NCI-H1436 (cell line): ENCODE measurements around the gene QRICH2.
"Not testable (repeated sequence)": the region's sequence is repeated elsewhere in the genome, so short reads cannot be mapped to it uniquely, and the experiment has no call there.

Source experiments
- DNase-seq: peaks from one replicate; lab custom pipeline; 2025; lab: John Stamatoyannopoulos, UW

Gene QRICH2

GRCh38 chr17:76266244-76266938 is 41.7 kb downstream of the QRICH2 start:
- no peak for DNase-seq

DNA sequence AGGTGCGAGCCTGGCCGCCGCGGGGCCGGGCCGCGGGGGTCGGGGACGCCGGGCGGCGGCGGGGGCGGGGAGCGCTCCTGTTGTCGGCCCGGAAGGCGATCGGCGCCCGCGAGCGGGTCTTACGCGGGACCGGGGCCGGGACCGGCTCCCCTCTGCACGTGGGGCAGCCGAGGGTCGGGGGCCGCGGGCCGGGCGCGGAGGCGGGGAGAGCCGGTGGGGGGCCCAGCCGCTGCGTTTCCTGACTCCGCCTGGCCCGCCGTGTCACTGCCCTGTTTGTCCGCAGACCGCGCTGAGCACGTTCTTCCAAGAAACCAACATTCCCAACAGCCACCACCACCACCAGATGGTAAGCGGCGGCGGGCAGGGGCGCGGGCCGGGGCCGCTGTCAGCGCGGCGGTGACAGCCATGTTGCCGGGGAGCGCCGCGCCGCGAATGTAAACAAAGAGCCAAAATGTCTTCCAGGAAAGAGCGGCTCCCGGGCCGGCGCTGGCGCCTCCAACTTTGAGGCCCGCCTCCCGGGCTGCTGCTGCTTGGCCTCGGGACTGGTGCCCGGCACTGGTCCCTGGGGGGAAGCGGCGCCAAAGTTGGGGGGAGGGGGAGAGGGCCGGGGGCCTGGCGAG is 42.3 kb downstream of the QRICH2 start:
- no peak for DNase-seq

- peak; percentile 99 for DNase-seq
These were observed 43.1 kb downstream of the QRICH2 start, which contains the start of gene UBALD2 for GRCh38 chr17:76264755-76265623. UBALD2 (plus strand) TSS chr17:76265348; CDS start chr17:76265506, 158 bp downstream.

DNA sequence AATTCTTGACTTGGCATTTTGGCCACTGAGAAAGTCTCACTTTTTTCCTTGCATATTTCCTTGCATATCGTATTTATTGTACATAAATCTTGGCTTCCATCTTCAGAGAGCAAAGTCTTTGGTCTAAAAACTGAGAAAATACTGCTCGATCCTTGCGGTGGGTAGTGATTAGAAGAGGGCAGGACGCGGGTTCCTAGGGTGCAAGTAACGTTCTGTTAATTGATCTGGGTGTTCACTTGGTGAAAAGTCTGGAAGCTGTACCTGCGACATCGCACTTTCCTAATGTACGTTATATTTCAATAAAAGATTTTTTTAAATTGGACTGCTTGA is 43.7 kb downstream of the QRICH2 start:
- no peak for DNase-seq

GRCh38 chr17:76263896-76264295 is 44.2 kb downstream of the QRICH2 start:
- DNase-seq, result no peak

- DNase-seq, result no peak
These were observed 45.2 kb downstream of the QRICH2 start for GRCh38 chr17:76262732-76263344.

DNA sequence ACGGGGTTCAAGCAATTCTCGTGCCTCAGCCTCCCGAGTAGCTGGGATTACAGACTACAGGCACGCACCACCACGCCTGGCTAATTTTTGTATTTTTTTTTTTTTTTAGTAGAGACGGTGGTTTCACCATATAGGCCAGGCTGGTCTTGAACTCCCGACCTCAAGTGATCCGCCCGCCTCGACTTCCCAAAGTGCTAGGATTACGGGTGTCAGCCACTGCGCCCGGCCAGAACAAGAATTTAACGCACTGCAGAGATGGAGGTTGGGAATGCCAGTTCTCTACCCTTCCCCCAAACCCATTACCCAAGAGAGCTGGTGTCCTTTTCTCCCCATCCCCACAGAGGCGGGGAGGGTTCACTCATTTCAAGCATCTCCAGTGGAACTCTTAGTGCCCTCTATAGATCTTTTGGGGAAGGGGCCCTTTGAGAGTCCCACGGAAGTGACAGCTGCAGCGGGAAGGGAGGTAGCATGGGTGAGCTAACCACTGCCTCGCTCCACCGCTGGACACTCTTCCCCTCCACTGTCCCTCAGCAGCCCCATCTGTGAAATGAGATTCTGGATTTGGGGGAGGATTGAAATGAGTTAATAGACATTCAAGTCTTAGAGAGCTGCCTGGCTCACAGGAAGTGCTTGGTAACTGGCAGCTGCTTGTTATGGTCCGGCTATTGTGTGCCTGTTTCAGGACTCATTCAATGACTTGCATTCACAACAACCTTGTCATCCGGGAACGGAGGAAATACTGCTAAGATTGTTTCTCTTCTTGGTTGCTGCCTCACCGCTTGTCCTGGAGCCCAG is 46.5 kb downstream of the QRICH2 start:
- peak; percentile 36 for DNase-seq

GRCh38 chr17:76260669-76261068 is 47.4 kb downstream of the QRICH2 start:
- no peak for DNase-seq

- no peak for DNase-seq
These were observed 47.9 kb downstream of the QRICH2 start for GRCh38 chr17:76260220-76260619.

DNA sequence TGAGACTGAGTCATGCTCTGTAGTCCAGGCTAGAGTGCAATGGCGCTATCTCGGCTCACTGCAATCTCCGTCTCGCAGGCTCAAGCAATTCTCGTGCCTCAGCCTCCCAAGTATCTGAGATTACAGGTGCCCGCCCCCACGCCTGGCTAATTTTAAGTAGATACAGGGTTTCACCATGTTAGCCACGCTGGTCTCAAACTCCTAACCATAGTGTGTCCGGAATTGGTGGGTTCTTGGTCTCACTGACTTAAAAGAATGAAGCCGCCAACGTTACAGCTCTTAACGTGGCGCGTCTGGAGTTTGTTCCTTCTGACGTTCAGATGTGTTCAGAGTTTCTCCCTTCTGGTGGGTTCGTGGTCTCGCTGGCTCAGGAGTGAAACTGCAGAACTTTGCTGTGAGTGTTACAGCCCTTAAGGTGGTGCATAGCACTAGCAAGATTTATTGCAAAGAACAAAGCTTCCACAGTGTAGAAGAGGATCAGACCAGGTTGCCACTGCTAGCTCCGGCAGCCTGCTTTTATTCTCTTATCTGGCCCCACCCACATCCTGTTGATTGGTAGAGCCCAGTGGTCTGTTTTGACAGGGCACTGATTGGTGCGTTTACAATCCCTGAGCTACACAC is 51.5 kb downstream of the QRICH2 start:
- DNase-seq, result not testable (repeated sequence)

GRCh38 chr17:76255801-76256429 is 52.2 kb downstream of the QRICH2 start:
- DNase-seq, result no peak

- no peak for DNase-seq
These were observed 53.8 kb downstream of the QRICH2 start for GRCh38 chr17:76254275-76254674.

DNA sequence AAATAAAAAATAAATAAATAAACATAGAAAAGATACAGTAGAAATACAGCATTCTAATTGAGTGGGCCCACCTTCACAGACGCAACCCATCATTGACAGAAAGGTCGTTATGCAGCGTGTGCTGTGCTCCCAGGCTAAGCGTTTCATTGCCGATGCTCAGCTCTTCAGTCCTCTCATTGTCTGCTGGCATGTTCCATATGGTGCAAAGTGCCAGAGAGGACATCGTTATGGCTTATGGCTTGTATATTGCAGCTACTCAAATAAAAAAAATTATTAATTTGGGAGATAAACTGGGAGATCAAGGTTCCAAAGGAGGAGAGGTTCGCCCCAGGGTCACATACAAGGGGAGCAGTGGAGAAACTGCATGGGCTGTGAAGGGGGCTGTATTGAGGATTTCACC is 54.2 kb downstream of the QRICH2 start:
- DNase-seq, result no peak

GRCh38 chr17:76252967-76253766 is 54.9 kb downstream of the QRICH2 start:
- DNase-seq, result not testable (repeated sequence)

DNA sequence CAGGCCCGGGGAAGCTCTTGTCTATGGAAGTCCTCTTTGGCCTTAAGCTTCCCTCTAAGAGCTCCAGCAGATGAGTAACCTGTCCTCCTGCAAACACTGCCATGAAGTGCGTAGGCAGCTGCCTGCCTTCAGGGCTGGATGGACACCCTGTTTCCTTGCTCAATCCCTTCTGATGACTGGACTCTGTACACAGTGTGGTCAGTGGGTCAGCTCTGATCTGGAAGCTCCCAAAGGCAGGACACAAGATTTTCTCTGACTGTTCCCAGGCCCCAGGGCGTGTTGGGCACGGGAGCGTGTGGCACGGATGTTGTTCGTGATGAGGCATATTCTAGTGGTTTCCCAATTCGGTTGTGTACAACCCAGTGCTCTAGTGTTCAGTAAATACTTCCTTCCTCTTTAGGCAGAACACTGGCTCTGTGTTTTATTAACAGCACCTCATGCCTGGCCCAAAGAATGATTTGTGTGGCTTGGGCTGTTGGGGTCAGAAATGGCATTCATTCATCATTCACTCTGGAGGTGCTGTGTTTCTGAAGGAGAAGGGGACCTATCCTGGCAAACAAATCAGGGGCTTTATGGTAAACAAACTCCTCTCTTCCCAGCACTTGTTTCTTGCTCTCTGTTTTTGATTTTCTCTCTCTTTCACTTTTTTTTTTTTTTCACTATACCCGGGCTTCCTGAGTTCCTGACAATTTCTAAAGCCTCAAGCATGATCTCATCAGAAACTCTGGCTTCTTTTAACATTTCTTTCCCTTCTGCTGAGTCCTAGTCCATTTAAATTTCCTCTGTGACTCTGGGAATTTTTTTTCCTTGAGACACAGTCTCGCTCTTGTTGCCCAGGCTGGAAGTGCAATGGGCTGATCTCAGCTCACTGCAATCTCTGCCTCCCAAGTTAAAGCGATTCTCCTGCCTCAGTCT is 55.8 kb downstream of the QRICH2 start:
- no peak for DNase-seq

- no peak for DNase-seq
These were observed 56.5 kb downstream of the QRICH2 start for GRCh38 chr17:76251478-76252039.

DNA sequence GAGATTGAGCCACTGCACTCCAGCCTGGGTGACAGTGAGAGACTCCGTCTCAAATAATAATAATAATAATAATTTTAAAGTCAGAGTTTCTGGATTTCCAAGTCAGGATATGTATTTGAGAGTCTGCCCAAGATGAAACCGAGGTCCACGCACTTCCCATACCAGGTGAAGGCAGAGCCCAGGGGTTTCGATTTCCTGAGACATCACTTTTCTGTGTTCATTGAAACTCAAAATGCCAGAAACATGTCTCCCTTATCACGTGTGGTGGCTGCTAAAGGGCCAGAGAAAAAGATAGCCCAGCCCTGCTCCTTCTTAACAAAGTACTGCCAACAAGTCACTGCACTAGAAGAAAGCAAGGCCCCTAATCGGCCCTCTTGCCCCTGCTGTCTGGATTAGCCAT is 57.9 kb downstream of the QRICH2 start:
- DNase-seq, result no peak

- no peak for DNase-seq
These were observed 59.9 kb downstream of the QRICH2 start for GRCh38 chr17:76248013-76248782.
